Osteoblast (primary cell): ENCODE measurements around the gene GLOD4. TPM values are rescaled to one million over a fixed set of nuclear protein-coding genes. Genes with fewer than 3 reads are reported as not detected.

ENCODE experiments used
- DNase-seq: peaks from one replicate; pipeline ENCODE4 v3.0.0; 2011; ENCODE audit warnings: low spot score, mixed read lengths; ENCODE audit not compliant: insufficient read length; ENCODE audit errors: missing footprints
- H2AFZ ChIP-seq: 2 replicates; pipeline ENCODE4 v1.6.0; 2011; ENCODE audit warnings: mild to moderate bottlenecking, low read length
- H3K27ac ChIP-seq: 2 replicates; pipeline ENCODE4 v1.5.1; 2011; ENCODE audit warnings: mild to moderate bottlenecking, low read depth, low read length, moderate library complexity
- H3K27me3 ChIP-seq: 2 replicates; pipeline ENCODE4 v1.6.0; 2012; ENCODE audit warnings: mild to moderate bottlenecking, control low read depth, inconsistent platforms, low read length, moderate library complexity; ENCODE audit not compliant: insufficient read depth
- H3K36me3 ChIP-seq: 2 replicates; pipeline ENCODE4 v1.5.1; 2011; ENCODE audit warnings: mild to moderate bottlenecking, low read length, control low read depth, moderate library complexity; ENCODE audit not compliant: insufficient read depth
- H3K4me1 ChIP-seq: 2 replicates; pipeline ENCODE4 v1.5.1; 2011; ENCODE audit warnings: mild to moderate bottlenecking, low read length, control low read depth, moderate library complexity; ENCODE audit not compliant: insufficient read depth
- H3K4me2 ChIP-seq: 2 replicates; pipeline ENCODE4 v1.6.0; 2011; ENCODE audit warnings: mild to moderate bottlenecking, low read length; ENCODE audit not compliant: insufficient read depth
- H3K4me3 ChIP-seq: fragments of 200-600 bp; sonication (generic); 3 replicates; pipeline ENCODE4 v1.5.1; 2012; ENCODE audit warnings: mild to moderate bottlenecking, low read length, inconsistent platforms; ENCODE audit not compliant: insufficient read depth
- H3K79me2 ChIP-seq: 2 replicates; pipeline ENCODE4 v1.6.0; 2012; ENCODE audit warnings: mild to moderate bottlenecking, low read length, control low read depth, inconsistent platforms; ENCODE audit not compliant: insufficient read depth
- H3K9me3 ChIP-seq: 2 replicates; pipeline ENCODE4 v1.5.1; 2011; ENCODE audit warnings: low read depth, low read length, control low read depth
- H4K20me1 ChIP-seq: 2 replicates; pipeline ENCODE4 v1.6.0; 2012; ENCODE audit warnings: mild to moderate bottlenecking, low read length, control low read depth; ENCODE audit not compliant: insufficient read depth
- total RNA-seq: library from RNA; depleted of rRNA; stranded (reverse); fragments of >200 nt; gene quantifications from 2 replicates; pipeline ENCODE4 v1.2.3, GENCODE V29; 2012
- TF ChIP-seq, protein P1 (sequence below): IDR thresholded peaks from 2 replicates; pipeline ENCODE4 v1.5.1; 2011; ENCODE audit warnings: mild to moderate bottlenecking, low read depth, low read length, moderate library complexity; ENCODE audit errors: extremely low read depth

GLOD4 gene
- total RNA-seq, 1 donor, result 39.4 TPM

DNA sequence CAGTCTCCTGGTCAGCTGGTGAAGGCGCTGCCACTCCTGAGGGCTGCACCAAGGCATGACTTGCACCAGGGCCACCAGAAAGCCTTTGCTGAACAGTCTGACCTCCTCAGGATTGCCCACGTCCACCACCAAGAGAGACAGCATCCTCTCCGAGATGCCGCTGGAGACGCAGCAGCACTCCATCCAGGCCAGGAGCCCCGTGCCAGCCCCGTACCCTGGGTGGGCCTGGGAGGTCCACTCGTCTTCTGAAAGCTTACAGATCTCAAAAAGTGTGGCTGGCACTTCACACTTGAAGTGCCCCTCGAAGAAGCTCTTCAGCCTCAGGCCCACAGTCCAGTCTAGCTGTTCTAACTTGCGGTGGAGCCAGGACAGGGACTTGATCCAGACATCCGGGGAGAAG, 36.7 kb downstream of the GLOD4 start:
- H3K79me2 ChIP-seq, result peaks cover 87% of the 10 kb centered on the region
- H4K20me1 ChIP-seq, result peaks cover 41% of the 10 kb centered on the region
- no peak overlapping the region for H3K27ac ChIP-seq
- no peak overlapping the region for H3K4me3 ChIP-seq
- no peaks in the 10 kb centered on the region for H3K4me1 ChIP-seq
- no peak for DNase-seq
- H3K36me3 ChIP-seq, result peaks cover 73% of the 10 kb centered on the region
- no peaks in the 10 kb centered on the region for H3K9me3 ChIP-seq
- H3K27me3 ChIP-seq, result no peaks in the 10 kb centered on the region
- H2AFZ ChIP-seq, result no peak overlapping the region
- H3K4me2 ChIP-seq, result no peak overlapping the region
- TF ChIP-seq, protein P1, sequence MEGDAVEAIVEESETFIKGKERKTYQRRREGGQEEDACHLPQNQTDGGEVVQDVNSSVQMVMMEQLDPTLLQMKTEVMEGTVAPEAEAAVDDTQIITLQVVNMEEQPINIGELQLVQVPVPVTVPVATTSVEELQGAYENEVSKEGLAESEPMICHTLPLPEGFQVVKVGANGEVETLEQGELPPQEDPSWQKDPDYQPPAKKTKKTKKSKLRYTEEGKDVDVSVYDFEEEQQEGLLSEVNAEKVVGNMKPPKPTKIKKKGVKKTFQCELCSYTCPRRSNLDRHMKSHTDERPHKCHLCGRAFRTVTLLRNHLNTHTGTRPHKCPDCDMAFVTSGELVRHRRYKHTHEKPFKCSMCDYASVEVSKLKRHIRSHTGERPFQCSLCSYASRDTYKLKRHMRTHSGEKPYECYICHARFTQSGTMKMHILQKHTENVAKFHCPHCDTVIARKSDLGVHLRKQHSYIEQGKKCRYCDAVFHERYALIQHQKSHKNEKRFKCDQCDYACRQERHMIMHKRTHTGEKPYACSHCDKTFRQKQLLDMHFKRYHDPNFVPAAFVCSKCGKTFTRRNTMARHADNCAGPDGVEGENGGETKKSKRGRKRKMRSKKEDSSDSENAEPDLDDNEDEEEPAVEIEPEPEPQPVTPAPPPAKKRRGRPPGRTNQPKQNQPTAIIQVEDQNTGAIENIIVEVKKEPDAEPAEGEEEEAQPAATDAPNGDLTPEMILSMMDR, result no peak

GRCh38 chr17:744937-745336, 37.1 kb downstream of the GLOD4 start:
- TF ChIP-seq, protein P1, result no peak
- peaks cover 87% of the 10 kb centered on the region for H3K79me2 ChIP-seq
- H3K27me3 ChIP-seq, result no peaks in the 10 kb centered on the region
- H3K4me3 ChIP-seq, result no peak overlapping the region
- peaks cover 43% of the 10 kb centered on the region for H4K20me1 ChIP-seq
- H3K27ac ChIP-seq, result no peak overlapping the region
- H3K4me2 ChIP-seq, result no peak overlapping the region
- no peak for DNase-seq
- H2AFZ ChIP-seq, result no peak overlapping the region
- H3K36me3 ChIP-seq, result peaks cover 77% of the 10 kb centered on the region
- H3K4me1 ChIP-seq, result no peaks in the 10 kb centered on the region
- no peaks in the 10 kb centered on the region for H3K9me3 ChIP-seq

GRCh38 chr17:743139-743538, 38.9 kb downstream of the GLOD4 start:
- Histone ChIP-seq H3K27ac (no peak overlapping the region), H3K4me3 (no peak overlapping the region), H3K79me2 (peaks cover 79% of the 10 kb centered on the region), H4K20me1 (peaks cover 43% of the 10 kb centered on the region), H2AFZ (no peak overlapping the region), H3K4me1 (no peaks in the 10 kb centered on the region), H3K36me3 (peaks cover 90% of the 10 kb centered on the region), H3K27me3 (no peaks in the 10 kb centered on the region), H3K4me2 (no peak overlapping the region), H3K9me3 (no peaks in the 10 kb centered on the region)
- DNase-seq, result no peak
- TF ChIP-seq, protein P1, result no peak

DNA sequence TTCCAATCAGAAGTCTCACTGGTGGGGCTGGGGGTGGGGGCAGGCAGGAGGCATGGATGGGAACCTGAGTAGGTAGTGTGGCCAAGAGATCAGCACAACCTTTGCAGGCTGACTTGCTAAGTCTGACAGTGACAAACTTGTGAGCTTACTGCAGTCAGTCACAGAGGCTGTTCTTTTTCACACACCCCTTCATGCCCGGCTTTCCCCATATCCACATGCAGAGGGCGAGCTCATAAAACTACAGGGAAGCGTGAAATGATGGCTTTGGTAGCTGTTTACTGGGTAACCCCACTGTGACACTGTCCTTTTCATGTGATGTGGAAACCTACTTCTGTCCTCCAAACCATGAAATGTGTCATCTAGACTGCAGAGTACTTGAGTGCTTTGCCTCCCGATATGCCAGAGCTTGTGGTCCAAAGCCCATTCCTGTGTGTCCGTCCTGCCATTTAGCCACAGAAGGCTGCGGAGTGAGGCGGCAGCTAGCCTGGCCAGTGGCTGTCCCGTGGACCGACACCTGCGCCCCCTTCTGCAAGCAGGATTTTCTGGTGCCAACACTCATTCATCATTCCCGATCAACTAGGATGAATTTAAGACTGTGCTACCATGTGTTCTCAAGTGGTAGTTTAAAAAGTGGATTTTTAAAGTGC, 39.8 kb downstream of the GLOD4 start:
- peaks cover 91% of the 10 kb centered on the region for H3K36me3 ChIP-seq
- peaks cover 77% of the 10 kb centered on the region for H3K79me2 ChIP-seq

More for the DNA sequence above, 39.8 kb downstream of the GLOD4 start:
- no peak for DNase-seq
- no peak overlapping the region for H2AFZ ChIP-seq
- H3K27me3 ChIP-seq, result no peaks in the 10 kb centered on the region
- no peak overlapping the region for H3K4me3 ChIP-seq
- TF ChIP-seq, protein P1, result no peak
- no peak overlapping the region for H3K27ac ChIP-seq
- no peaks in the 10 kb centered on the region for H3K4me1 ChIP-seq
- peaks cover 49% of the 10 kb centered on the region for H4K20me1 ChIP-seq
- H3K4me2 ChIP-seq, result no peak overlapping the region
- no peaks in the 10 kb centered on the region for H3K9me3 ChIP-seq
